EH (cell line): ENCODE results near the gene MZF1.

Experiments
- DNase-seq: peaks from one replicate; pipeline ENCODE4 v3.0.0-alpha.2; 2015; ENCODE audit warnings: low read depth

MZF1 gene

GRCh38 chr19:58513694-58514563 is 59.2 kb downstream of the MZF1 start:
- DNase-seq, result peak; percentile 59

GRCh38 chr19:58513213-58513693 is 59.9 kb downstream of the MZF1 start:
- DNase-seq, result no peak
